Ovary (tissue), 1 donor: ENCODE measurements around the gene SELP.

Experiments used
- EP300 ChIP-seq: sonication (generic); formaldehyde crosslinking; IDR thresholded peaks from one replicate; pipeline ENCODE4 v1.6.1; 2017; ENCODE audit warnings: antibody characterized with exemption
- POLR2A ChIP-seq: fragments of 450-650 bp; IDR thresholded peaks from one replicate; pipeline ENCODE4 v1.6.1; 2017; ENCODE audit warnings: antibody characterized with exemption, mild to moderate bottlenecking, moderate library complexity

DNA sequence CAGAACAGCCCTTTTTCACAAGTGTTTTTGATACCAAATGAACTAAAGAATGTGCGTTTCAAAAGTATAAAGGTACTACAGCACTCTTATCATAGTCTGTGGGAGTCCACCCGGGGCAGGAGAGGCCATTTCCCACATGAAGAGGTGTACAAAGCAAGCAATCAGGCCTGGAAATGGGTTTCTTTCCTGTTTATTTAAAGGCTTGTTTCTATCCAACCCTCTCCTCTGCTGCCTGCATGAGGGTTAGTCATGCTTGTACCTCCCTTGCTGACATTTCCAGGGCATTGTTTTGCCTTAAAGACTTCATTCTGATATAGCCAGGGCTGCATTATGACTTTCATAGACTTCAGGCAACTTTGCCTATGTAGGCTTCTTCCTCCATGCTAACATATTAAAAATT lies 11.6 kb downstream of the SELP start:
- TF ChIP-seq EP300 (no peak), POLR2A (no peak)
